GM12878 (cell line): ENCODE results near the gene HOXD11. TPM values are rescaled to one million over a fixed set of nuclear protein-coding genes. Genes with fewer than 3 reads are reported as not detected.

ENCODE experiments used
- ATAC-seq: fragments of 200-7000 bp; cut with Tn5 transposase; 3 replicates; pipeline ENCODE4 v1.9.1; 2020; ENCODE audit warnings: mild to moderate bottlenecking, moderate library complexity
- BruUV-seq: library from RNA; stranded (reverse); fragments of 400-500 nt; replicated peaks from 2 replicates; lab custom pipeline; 2021; lab: Mats Ljungman, UMichigan
- CTCF ChIA-PET: fragments of 300-600 bp; sonication (Branson Sonifier 250); formaldehyde crosslinking; extraction: SDS; loops from one replicate; lab custom pipeline; 2021; ENCODE audit warnings: inconsistent platforms; lab: Yijun Ruan, JAX
- POLR2A ChIA-PET: fragments of 350-600 bp; formaldehyde crosslinking; extraction: SDS; loops from one replicate; lab custom pipeline; 2021; ENCODE audit warnings: inconsistent platforms; lab: Charles Lee
- RAD21 ChIA-PET: fragments of 300-600 bp; sonication (Branson Sonifier 250); formaldehyde crosslinking; loops from one replicate; lab custom pipeline; 2023; ENCODE audit warnings: antibody characterized with exemption; ENCODE audit not compliant: unreplicated experiment; lab: Charles Lee
- SMC1A ChIA-PET: fragments of 300-600 bp; sonication (Branson Sonifier 250); formaldehyde crosslinking; loops from one replicate; lab custom pipeline; 2023; ENCODE audit not compliant: unreplicated experiment, uncharacterized antibody; lab: Charles Lee
- DNase-seq: peaks from one replicate; pipeline ENCODE4 v3.0.0-alpha.2; 2011; ENCODE audit warnings: low read depth, low spot score
- FAIRE-seq: peaks from 3 replicates; lab custom pipeline; 2011; peaks lifted over from hg19 to GRCh38; lab: Jason Lieb, UNC
- H2AFZ ChIP-seq: 2 replicates; pipeline ENCODE4 v1.6.0; 2011; ENCODE audit warnings: low read depth, low read length, control low read depth; ENCODE audit not compliant: control insufficient read depth
- H3K27ac ChIP-seq: 2 replicates; pipeline ENCODE4 v1.5.1; 2011; ENCODE audit warnings: control low read depth; ENCODE audit not compliant: control insufficient read depth, insufficient read depth
- H3K27me3 ChIP-seq, 2 experiments: replicated peaks in 1 of 2; 2 replicates each; pipeline versions ENCODE4 v1.6.0 to v1.6.1; 2011; ENCODE audit warnings: low read length in 1 of 2; ENCODE audit not compliant: control insufficient read depth in 2 of 2, insufficient read depth in 2 of 2
- H3K36me3 ChIP-seq, 2 experiments: 2 replicates each; pipeline ENCODE4 v1.5.1; 2011; ENCODE audit warnings: low read length in 1 of 2; ENCODE audit not compliant: control insufficient read depth in 2 of 2, insufficient read depth in 2 of 2
- H3K4me1 ChIP-seq: 2 replicates; pipeline ENCODE4 v1.6.1; 2011; ENCODE audit warnings: mild to moderate bottlenecking, low read length, moderate library complexity, mixed read lengths; ENCODE audit not compliant: control insufficient read depth, insufficient read depth
- H3K4me2 ChIP-seq: 2 replicates; pipeline ENCODE4 v1.6.0; 2011; ENCODE audit warnings: control low read depth; ENCODE audit not compliant: control insufficient read depth, insufficient read depth
- H3K4me3 ChIP-seq: fragments of 200-600 bp; sonication (generic); 2 replicates; pipeline ENCODE4 v1.5.1; 2016
- H3K79me2 ChIP-seq: 2 replicates; pipeline ENCODE4 v1.6.0; 2011; ENCODE audit warnings: low read length; ENCODE audit not compliant: control insufficient read depth, insufficient read depth
- H3K9ac ChIP-seq: 2 replicates; pipeline ENCODE4 v1.8.0; 2011; ENCODE audit warnings: low read length, control low read depth, mixed read lengths; ENCODE audit not compliant: control insufficient read depth, insufficient read depth
- H3K9me3 ChIP-seq: replicated peaks from 3 replicates; pipeline ENCODE4 v1.5.1; 2011; ENCODE audit warnings: mild to moderate bottlenecking, low read length; ENCODE audit not compliant: control insufficient read depth, insufficient read depth
- H4K20me1 ChIP-seq: 2 replicates; pipeline ENCODE4 v1.6.0; 2011; ENCODE audit not compliant: control insufficient read depth, insufficient read depth
- ATF3 ChIP-seq: IDR thresholded peaks from 2 replicates; pipeline ENCODE4 v1.6.1; 2011; ENCODE audit warnings: low read depth, mild to moderate bottlenecking, low read length, moderate library complexity, borderline replicate concordance; ENCODE audit errors: extremely low read depth
- CBFB ChIP-seq: IDR thresholded peaks from 2 replicates; pipeline ENCODE4 v1.6.1; 2016; ENCODE audit warnings: antibody characterized with exemption, low read depth
- CTCF ChIP-seq, 3 experiments: IDR thresholded peaks in 2 of 3; conservative IDR thresholded peaks in 1 of 3; 2 replicates each; pipeline ENCODE4 v1.5.1; 2011; ENCODE audit warnings: low read depth in 3 of 3, low read length in 3 of 3, mild to moderate bottlenecking in 3 of 3, control low read depth in 2 of 3, moderate library complexity in 2 of 3, inconsistent platforms in 1 of 3, mixed read lengths in 1 of 3; ENCODE audit not compliant: control insufficient read depth in 2 of 3, insufficient read depth in 1 of 3; ENCODE audit errors: extremely low read depth in 1 of 3
- HDAC2 ChIP-seq: fragments of 200-600 bp; sonication (generic); IDR thresholded peaks from 2 replicates; pipeline ENCODE4 v1.6.1; 2017
- MLLT1 ChIP-seq: fragments of 450-650 bp; IDR thresholded peaks from 2 replicates; pipeline ENCODE4 v1.6.1; 2016; ENCODE audit warnings: mild to moderate bottlenecking
- MTA3 ChIP-seq: IDR thresholded peaks from 2 replicates; pipeline ENCODE4 v1.6.1; 2012; ENCODE audit warnings: low read length, inconsistent platforms, borderline replicate concordance
- SUZ12 ChIP-seq: fragments of 200-600 bp; sonication (generic); IDR thresholded peaks from one replicate; pipeline ENCODE4 v1.6.1; 2018; ENCODE audit warnings: antibody characterized with exemption, mild to moderate bottlenecking; ENCODE audit not compliant: unreplicated experiment
- TARDBP ChIP-seq: IDR thresholded peaks from 2 replicates; pipeline ENCODE4 v1.6.1; 2016; ENCODE audit warnings: borderline replicate concordance
- ZBED1 ChIP-seq: IDR thresholded peaks from 2 replicates; pipeline ENCODE4 v1.6.1; 2016; ENCODE audit warnings: borderline replicate concordance
- ZNF622 ChIP-seq: fragments of 450-650 bp; IDR thresholded peaks from 2 replicates; pipeline ENCODE4 v1.6.1; 2017; ENCODE audit warnings: mild to moderate bottlenecking, inconsistent platforms
- WGBS: methylation state at CpG from one replicate; pipeline ENCODE4 v1.1.6; 2016; ENCODE audit warnings: low lambda C conversion rate; ENCODE audit not compliant: insufficient replicate concordance, insufficient coverage; ENCODE audit errors: missing lambda C conversion rate; 5-methylcytosine and 5-hydroxymethylcytosine counted together
- in situ Hi-C: fragments of 300-500 bp; cut with MboI; formaldehyde crosslinking; loops from 9 replicates; pipeline ENCODE4 v1.14.3; 2018; ENCODE audit warnings: mixed read lengths
- intact Hi-C: fragments of 100-400 bp; cut with micrococcal nuclease; formaldehyde crosslinking; loops from one replicate; pipeline ENCODE4 v1.14.2; 2022; ENCODE audit not compliant: unreplicated experiment
- polyA plus RNA-seq, 11 experiments: library from polyadenylated mRNA; depleted of rRNA in 4 of 11; unstranded in 6 of 11; stranded (reverse) in 5 of 11; fragments of >200 nt; fragmentation: Nextera tagmentation in 4 of 11; fragmentation: Illumina TruSeq in 1 of 11; extraction: Ambion mirVana in 4 of 11; extraction: Trizol in 1 of 11; gene quantifications; 1 replicate in 1 of 11; 2 replicates in 10 of 11; pipeline versions ENCODE4 v1.2.1 to v1.2.3, GENCODE V29; 2011 to 2016; ENCODE audit warnings: inconsistent platforms in 2 of 11, missing spikeins in 2 of 11, low read depth in 1 of 11
- total RNA-seq, 4 experiments: library from RNA; depleted of rRNA in 3 of 4; stranded (reverse); fragments of >200 nt in 3 of 4; fragmentation: Illumina TruSeq in 1 of 4; extraction: Trizol in 1 of 4; gene quantifications; 2 replicates each; pipeline versions ENCODE4 v1.2.1 to v1.2.3, GENCODE V29; 2013 to 2021
- TF ChIP-seq, protein P1 (sequence below): IDR thresholded peaks from 2 replicates; pipeline ENCODE4 v1.6.1; 2012; ENCODE audit warnings: low read depth, low read length, improper control_type of control experiment

HOXD11 gene
- total and polyA plus RNA-seq, 10 of the 15 experiments (the other 5 are each of a cell fraction or from before 2014, with no cell fraction given): not detected

DNA sequence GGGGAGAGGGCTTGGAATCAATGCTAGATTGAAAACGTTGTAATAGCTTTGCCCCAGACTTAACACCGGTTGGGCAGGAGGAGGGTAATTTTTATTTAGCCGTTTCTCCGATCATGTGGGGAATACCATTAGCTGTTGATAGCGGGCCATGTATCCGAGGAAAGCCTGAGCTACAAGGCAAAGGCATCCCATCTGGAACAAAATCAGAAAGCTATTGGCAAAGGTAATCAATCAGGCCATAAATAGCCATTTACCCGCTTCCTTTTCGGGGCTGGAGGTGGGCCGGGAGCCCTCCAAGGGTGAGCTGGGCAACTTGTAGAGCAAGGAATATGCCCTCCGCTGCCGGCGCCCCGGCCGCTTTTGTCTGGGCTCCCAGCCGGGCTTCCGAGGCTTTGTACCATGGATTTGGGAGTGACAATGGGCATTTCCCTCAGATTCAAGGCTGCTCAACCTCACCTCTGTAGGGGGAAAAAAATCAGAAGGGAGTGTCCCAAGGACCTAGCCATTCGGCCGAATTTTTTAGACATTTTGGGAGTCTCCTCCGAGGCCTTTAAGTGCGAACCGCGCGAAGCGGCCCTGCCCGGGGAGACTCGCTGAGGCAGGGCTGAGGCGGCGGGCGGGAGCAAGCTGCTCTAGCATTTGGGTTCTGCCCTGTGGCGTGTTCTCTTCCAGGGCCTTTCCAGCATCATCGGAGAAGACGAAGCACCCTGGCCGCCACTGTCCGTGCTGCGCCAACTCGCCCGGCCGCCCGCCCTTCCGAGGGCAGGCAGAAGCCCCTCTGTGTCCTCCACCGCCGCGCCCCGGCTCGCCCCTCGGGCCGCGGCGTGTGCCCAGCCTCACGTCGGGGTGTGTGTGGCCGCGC, 14.3 kb downstream of the HOXD11 start (continued):
- TF ChIP-seq MLLT1 (no peak), TARDBP (no peak), MTA3 (no peak), CBFB (no peak), ZBED1 (no peak), HDAC2 (no peak)
- TF ChIP-seq, protein P1, sequence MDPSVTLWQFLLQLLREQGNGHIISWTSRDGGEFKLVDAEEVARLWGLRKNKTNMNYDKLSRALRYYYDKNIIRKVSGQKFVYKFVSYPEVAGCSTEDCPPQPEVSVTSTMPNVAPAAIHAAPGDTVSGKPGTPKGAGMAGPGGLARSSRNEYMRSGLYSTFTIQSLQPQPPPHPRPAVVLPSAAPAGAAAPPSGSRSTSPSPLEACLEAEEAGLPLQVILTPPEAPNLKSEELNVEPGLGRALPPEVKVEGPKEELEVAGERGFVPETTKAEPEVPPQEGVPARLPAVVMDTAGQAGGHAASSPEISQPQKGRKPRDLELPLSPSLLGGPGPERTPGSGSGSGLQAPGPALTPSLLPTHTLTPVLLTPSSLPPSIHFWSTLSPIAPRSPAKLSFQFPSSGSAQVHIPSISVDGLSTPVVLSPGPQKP: no peak

- H3K4me2 ChIP-seq: no peak overlapping the region
- WGBS: 42% methylated on average over 37 of the region's 47 CpGs
- in situ Hi-C loops: loop anchor here (10.0 kb wide), 1 partner anchor 703 kb away; no protein-coding TSS in a partner anchor
- TF ChIP-seq SUZ12 (peak; percentile 86), CTCF (IDR thresholded peaks at IDR 0.05 in 2 of 3, conservative IDR thresholded peaks at IDR 0.05 in 1 of 3; ENCODE audit: control insufficient read depth in 2 of 3, extremely low read depth in 1 of 3, insufficient read depth in 1 of 3, low read depth in 3 of 3, low read length in 3 of 3) (no peak), ZNF622 (no peak), ATF3 (no peak)
- TF ChIP-seq, all 136 proteins: peak for 1
- ChIA-PET CTCF (interaction anchor here (2.1 kb wide), 1 partner anchor 530 kb away, joined by 7 read pairs; no protein-coding TSS in a partner anchor), SMC1A (no interaction called here), RAD21 (no interaction called here), POLR2A (no interaction called here)
- Histone ChIP-seq H3K27ac (no peak overlapping the region), H4K20me1 (no peaks in the 10 kb centered on the region), H3K27me3 (peaks cover 5 to 35% of the 10 kb centered on the region in 2 experiments), H3K9ac (no peak overlapping the region), H3K36me3 (no peaks in the 10 kb centered on the region), H3K4me3 (no peak overlapping the region), H3K4me1 (no peaks in the 10 kb centered on the region), H3K79me2 (no peaks in the 10 kb centered on the region), H3K9me3 (no peaks in the 10 kb centered on the region; the same call in 2 of the 3 replicates), H2AFZ (no peak overlapping the region)
- BruUV-seq: no TSS peak
- intact Hi-C loops: no loop called here
- FAIRE-seq: no peak
- no peak for ATAC-seq
- DNase-seq: no peak
Observed at GRCh38 chr2:176122052-176122682, 15.1 kb downstream of the HOXD11 start.
